OCI-LY3 (cell line): ENCODE data around the gene DIPK1A.

Source experiments
- H2AFZ ChIP-seq: fragments of 200-600, 300-600 bp; shearing (Covaris generic); 2 replicates; pipeline ENCODE4 v1.6.0; 2014; ENCODE audit warnings: antibody characterized with exemption, low read depth, low read length
- H3K27ac ChIP-seq: fragments of 200-600, 300-600 bp; sonication (generic); 2 replicates; pipeline ENCODE4 v1.5.1; 2014; ENCODE audit warnings: mild to moderate bottlenecking, low read length, moderate library complexity, mixed read lengths
- H3K27me3 ChIP-seq: fragments of 200-600, 300-600 bp; sonication (generic); 2 replicates; pipeline ENCODE4 v1.6.1; 2014; ENCODE audit warnings: low read depth, low read length, mixed read lengths
- H3K36me3 ChIP-seq: fragments of 200-600, 300-600 bp; sonication (generic); replicated peaks from 2 replicates; pipeline ENCODE3; 2014; ENCODE audit warnings: low read depth, low read length, mixed read lengths
- H3K4me1 ChIP-seq: fragments of 300-600, 200-600 bp; sonication (generic); 2 replicates; pipeline ENCODE4 v1.6.1; 2014; ENCODE audit warnings: low read length, mixed read lengths
- H3K4me2 ChIP-seq: fragments of 200-600, 300-600 bp; sonication (generic); 2 replicates; pipeline ENCODE4 v1.6.1; 2014; ENCODE audit warnings: low read length, mixed read lengths
- H3K4me3 ChIP-seq: fragments of 300-600, 200-600 bp; sonication (generic); 2 replicates; pipeline ENCODE4 v1.5.1; 2014; ENCODE audit warnings: antibody characterized with exemption, mild to moderate bottlenecking, low read length, moderate library complexity
- H3K79me2 ChIP-seq: fragments of 300-600, 200-600 bp; shearing (Covaris generic); 2 replicates; pipeline ENCODE4 v1.6.1; 2014; ENCODE audit warnings: mild to moderate bottlenecking, low read length, mixed read lengths
- H3K9ac ChIP-seq: fragments of 300-600, 200-600 bp; shearing (Covaris generic); 2 replicates; pipeline ENCODE4 v1.6.0; 2014; ENCODE audit warnings: mild to moderate bottlenecking, low read length, moderate library complexity
- H3K9me3 ChIP-seq: fragments of 200-600, 300-600 bp; shearing (Covaris generic); 2 replicates; pipeline ENCODE4 v1.6.1; 2014; ENCODE audit warnings: low read length, mixed read lengths; ENCODE audit not compliant: insufficient read depth
- H4K20me1 ChIP-seq: fragments of 200-600, 300-600 bp; sonication (generic); 2 replicates; pipeline ENCODE4 v1.6.1; 2016; ENCODE audit warnings: low read length, mixed read lengths; ENCODE audit not compliant: insufficient read depth
- EZH2phosphoT487 ChIP-seq: fragments of 200-600 bp; shearing (Covaris generic); IDR thresholded peaks from 2 replicates; pipeline ENCODE4 v1.6.1; 2018; ENCODE audit warnings: antibody characterized with exemption, mixed run types, low read depth
- TF ChIP-seq, protein P1 (sequence below): fragments of 200-600, 300-600 bp; sonication (generic); IDR thresholded peaks from 2 replicates; pipeline ENCODE4 v1.5.1; 2014; ENCODE audit warnings: antibody characterized with exemption, low read length, low read depth

Gene DIPK1A

DNA sequence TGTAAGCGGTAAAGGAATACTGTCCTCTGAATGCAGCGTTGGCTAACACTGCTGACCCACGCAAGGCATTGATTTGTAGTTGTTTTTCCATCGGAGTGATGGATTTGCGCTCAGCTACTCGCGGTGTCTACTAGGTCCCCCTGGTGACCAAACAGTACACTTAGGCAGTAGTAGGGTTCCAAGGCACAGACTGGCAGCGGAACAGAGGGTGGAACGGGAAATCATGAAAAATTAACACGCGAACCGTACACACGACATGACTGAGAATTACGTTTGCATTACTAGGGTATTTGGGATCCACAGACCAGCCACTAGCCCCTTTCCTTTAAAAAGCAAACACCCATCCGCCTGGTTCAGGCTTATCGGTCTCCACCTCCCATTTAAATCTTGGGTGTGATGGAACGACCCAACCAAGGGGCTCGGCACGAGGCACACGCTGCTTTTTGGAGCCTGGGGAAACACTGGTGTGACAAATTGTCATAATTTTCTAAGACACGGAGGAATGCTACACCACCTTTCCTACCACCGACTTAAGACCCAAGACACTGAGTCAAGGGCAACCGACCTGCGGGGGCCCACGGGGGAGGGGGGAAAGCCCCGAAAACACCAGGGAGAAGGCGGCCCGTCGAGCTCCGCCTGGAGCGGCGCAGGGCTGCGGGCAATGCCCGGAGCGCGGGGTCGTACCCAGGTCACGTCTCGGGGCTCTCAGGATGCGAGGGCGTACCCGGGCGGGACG lies 699 bp downstream of the DIPK1A start:
- Histone ChIP-seq H3K4me3 (peak overlapping the region; percentile 99), H4K20me1 (peaks cover 28% of the 10 kb centered on the region), H3K4me2 (peak overlapping the region; percentile 81), H3K9ac (peak overlapping the region; percentile 63), H3K4me1 (peaks cover 42% of the 10 kb centered on the region), H3K27me3 (no peaks in the 10 kb centered on the region), H3K79me2 (peaks cover 62% of the 10 kb centered on the region), H2AFZ (no peak overlapping the region; the same call in 1 of the 2 replicates), H3K36me3 (no peaks in the 10 kb centered on the region), H3K27ac (peak overlapping the region; percentile 100), H3K9me3 (no peaks in the 10 kb centered on the region)
- TF ChIP-seq, protein P1, sequence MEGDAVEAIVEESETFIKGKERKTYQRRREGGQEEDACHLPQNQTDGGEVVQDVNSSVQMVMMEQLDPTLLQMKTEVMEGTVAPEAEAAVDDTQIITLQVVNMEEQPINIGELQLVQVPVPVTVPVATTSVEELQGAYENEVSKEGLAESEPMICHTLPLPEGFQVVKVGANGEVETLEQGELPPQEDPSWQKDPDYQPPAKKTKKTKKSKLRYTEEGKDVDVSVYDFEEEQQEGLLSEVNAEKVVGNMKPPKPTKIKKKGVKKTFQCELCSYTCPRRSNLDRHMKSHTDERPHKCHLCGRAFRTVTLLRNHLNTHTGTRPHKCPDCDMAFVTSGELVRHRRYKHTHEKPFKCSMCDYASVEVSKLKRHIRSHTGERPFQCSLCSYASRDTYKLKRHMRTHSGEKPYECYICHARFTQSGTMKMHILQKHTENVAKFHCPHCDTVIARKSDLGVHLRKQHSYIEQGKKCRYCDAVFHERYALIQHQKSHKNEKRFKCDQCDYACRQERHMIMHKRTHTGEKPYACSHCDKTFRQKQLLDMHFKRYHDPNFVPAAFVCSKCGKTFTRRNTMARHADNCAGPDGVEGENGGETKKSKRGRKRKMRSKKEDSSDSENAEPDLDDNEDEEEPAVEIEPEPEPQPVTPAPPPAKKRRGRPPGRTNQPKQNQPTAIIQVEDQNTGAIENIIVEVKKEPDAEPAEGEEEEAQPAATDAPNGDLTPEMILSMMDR = peak; percentile 70
- no peak for TF ChIP-seq EZH2phosphoT487

DNA sequence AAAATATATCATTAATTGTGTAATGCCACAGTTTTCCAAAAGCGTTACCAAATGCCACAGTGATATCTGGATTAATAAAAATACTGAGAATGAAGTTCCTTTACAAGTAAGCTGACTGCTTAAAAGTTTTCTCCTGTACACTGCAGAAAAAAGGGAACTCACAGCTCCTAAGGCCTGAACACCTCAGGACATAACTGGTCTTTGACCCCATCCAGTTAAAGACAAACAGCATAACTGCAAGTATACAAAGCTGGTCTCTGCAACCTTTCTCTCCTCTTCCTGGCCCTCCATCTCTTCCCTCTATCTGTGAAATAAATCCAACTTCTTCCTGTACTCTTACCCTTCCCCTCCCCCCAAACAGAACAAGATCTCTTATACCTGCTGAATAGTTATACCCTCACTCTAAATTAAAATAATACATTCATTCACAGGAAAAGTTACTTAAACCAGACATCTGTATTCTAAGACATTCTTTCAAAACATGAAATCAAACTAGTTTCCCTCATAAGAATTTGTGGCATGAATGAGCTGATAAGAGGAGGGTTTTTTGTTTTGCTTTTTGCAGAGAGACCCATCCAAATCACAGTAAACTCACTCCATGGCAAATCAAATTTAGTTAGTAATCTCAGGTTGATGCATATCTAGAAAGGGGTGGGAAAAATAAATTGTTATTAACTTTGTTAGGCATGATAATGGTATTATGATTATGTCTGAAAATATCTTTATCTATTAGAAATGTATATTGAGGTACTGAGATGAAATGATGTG lies 2.9 kb downstream of the DIPK1A start:
- Histone ChIP-seq H3K9ac (no peak overlapping the region), H3K4me2 (no peak overlapping the region), H2AFZ (no peak overlapping the region), H4K20me1 (peaks cover 39% of the 10 kb centered on the region), H3K27me3 (no peaks in the 10 kb centered on the region), H3K36me3 (no peaks in the 10 kb centered on the region), H3K9me3 (no peaks in the 10 kb centered on the region), H3K4me3 (no peak overlapping the region), H3K4me1 (peaks cover 27% of the 10 kb centered on the region), H3K27ac (no peak overlapping the region), H3K79me2 (peaks cover 81% of the 10 kb centered on the region)
- no peak for TF ChIP-seq EZH2phosphoT487
- TF ChIP-seq, protein P1 = no peak

DNA sequence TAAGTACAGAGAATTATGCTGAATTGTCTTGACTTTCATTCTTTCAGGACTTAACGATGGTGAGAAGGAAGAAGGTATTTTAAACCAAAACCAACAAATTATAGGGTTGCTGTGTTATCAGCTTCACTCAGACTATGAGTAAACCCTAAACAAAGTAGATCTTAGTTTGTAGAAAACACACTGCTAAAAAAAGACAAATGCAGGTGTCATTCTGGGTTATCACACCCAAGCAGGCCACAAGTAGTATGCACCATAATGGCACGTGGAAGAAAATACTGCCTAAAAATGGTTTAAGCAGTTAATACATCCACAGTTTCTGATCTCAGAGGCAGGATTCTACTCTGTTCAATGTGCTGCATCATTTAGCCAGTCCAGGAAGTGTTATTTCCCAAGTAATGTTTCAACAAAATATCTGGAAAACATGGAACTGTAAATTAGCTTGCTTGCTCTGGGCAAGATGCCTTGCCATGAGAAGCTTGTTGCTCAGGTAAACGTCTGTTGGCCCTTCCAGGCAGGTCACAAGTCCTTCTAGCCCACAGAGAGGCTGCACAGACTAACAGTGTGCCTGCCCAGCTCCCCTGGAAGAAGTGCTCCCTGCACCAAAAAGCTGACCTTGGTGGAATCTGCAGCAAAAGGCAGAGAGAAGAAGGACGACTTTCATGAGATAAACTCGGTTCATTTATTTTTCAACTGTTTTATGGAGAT lies 4.1 kb downstream of the DIPK1A start:
- TF ChIP-seq, protein P1 = no peak
- TF ChIP-seq EZH2phosphoT487 = no peak
- Histone ChIP-seq H3K9me3 (no peaks in the 10 kb centered on the region), H3K4me2 (peak overlapping the region; percentile 24; the same call in 1 of the 2 replicates), H2AFZ (no peak overlapping the region), H4K20me1 (peaks cover 50% of the 10 kb centered on the region), H3K27me3 (no peaks in the 10 kb centered on the region), H3K4me1 (peaks cover 31% of the 10 kb centered on the region), H3K79me2 (peaks cover 92% of the 10 kb centered on the region), H3K27ac (no peak overlapping the region), H3K36me3 (peaks cover 3% of the 10 kb centered on the region), H3K4me3 (no peak overlapping the region), H3K9ac (no peak overlapping the region)
